ENCODE data around the gene ORC4. TPM values are rescaled to one million over a fixed set of nuclear protein-coding genes. Genes with fewer than 3 reads are reported as not detected.
"Not testable (repeated sequence)": the region's sequence is repeated elsewhere in the genome, so short reads cannot be mapped to it uniquely, and the experiment has no call there.

Gene ORC4
- total RNA-seq, 1 donor, result 71.4 TPM

DNA sequence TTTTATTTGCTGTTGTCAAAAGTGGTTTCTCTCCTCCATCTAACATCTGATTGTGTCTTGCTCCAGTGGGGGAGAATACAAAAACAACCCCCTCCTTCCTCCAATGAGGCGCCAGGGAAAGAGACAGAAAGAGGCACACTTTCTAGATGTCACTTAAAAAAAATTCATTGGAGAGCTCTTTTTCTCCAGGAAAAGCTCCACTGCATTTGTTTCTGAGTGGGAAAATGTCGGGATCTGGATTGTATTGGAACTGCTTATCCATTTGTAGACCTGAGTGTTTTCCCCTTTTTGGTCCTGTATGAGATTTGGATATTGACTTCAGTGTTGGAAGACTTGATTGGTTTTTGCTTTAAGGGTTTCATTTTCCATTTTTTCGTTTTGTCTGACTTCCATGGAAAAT is 1.3 kb upstream of the ORC4 start:
- TF ChIP-seq, protein P1, sequence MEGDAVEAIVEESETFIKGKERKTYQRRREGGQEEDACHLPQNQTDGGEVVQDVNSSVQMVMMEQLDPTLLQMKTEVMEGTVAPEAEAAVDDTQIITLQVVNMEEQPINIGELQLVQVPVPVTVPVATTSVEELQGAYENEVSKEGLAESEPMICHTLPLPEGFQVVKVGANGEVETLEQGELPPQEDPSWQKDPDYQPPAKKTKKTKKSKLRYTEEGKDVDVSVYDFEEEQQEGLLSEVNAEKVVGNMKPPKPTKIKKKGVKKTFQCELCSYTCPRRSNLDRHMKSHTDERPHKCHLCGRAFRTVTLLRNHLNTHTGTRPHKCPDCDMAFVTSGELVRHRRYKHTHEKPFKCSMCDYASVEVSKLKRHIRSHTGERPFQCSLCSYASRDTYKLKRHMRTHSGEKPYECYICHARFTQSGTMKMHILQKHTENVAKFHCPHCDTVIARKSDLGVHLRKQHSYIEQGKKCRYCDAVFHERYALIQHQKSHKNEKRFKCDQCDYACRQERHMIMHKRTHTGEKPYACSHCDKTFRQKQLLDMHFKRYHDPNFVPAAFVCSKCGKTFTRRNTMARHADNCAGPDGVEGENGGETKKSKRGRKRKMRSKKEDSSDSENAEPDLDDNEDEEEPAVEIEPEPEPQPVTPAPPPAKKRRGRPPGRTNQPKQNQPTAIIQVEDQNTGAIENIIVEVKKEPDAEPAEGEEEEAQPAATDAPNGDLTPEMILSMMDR (IDR thresholded peaks at IDR 0.05; ENCODE audit: insufficient read depth, low read length), result no peak
- H3K4me3 ChIP-seq (ENCODE audit: low read depth, low read length), result peak overlapping the region; percentile 89
- peak; percentile 9 for DNase-seq (ENCODE audit: low read depth)

DNA sequence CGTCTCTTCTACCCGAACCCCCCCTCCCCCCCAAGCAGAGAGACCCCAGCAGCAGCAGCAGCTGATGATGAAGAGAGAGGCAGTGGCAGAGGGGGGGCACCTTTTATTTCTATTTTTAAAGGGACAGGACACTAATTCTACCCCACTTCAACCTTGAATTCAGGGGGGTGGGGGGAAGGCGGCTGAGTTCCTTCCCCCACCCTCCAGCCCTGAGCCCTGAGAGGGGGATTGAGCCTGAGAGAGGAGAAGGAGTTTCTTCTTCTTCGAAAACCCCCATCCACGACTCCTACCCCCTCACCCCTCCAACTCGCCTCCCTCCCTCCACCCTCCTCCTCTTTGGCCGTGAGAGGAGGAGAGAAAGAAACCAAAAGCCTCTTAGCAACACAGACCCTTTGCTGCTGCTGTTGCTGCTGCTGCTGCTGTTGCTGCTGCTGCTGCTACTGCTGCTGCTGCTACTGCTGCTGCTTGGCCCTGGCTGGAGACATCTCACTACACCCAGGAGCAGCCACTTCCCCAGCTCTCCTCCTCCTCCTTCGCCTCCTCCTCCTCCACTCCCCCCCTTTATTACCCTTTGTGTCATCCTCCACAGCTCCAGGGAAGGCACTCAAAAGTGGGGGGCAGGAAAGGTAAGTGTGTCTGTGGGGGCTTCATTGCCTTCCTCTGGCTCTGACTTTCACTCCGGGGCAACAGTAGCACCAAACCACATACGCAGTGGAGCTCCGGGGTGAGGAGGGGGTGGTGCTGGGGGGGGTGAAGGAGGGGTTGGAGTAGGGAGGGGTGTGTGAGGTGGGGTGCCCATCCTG is 723 bp upstream of the ORC4 start, which contains the start of gene MBD5:
MBD5 (plus strand) TSS at position 33 of the 803 bp plus-strand sequence.
- TF ChIP-seq, protein P1 (IDR thresholded peaks at IDR 0.05; ENCODE audit: insufficient read depth, low read length), result no peak
- H3K4me3 ChIP-seq (ENCODE audit: low read depth, low read length), result peak within 1 kb of the TSS; percentile 89
- DNase-seq (ENCODE audit: low read depth), result peak; percentile 61

DNA sequence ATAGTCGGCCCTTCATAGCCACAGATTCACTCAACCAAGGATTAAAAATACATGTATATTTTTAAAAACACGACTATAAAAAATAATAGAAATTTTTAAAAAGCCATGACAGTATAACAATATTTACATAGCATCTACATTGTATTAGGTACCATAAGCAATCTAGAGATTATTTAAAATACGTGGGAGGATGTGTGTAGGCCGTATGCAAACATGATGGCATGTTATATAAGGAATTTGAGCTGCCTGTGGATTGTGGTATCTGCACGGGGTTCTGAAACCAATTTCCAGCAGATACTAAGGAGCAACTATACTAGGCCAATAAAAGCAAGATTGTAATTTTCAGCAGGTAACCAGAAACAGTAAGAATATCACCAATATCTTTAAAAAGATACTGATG is 5.9 kb downstream of the ORC4 start:
- TF ChIP-seq, protein P1 (IDR thresholded peaks at IDR 0.05; ENCODE audit: insufficient read depth, low read length), result no peak
- no peak overlapping the region for H3K4me3 ChIP-seq (ENCODE audit: low read depth, low read length)
- DNase-seq (ENCODE audit: low read depth), result no peak

DNA sequence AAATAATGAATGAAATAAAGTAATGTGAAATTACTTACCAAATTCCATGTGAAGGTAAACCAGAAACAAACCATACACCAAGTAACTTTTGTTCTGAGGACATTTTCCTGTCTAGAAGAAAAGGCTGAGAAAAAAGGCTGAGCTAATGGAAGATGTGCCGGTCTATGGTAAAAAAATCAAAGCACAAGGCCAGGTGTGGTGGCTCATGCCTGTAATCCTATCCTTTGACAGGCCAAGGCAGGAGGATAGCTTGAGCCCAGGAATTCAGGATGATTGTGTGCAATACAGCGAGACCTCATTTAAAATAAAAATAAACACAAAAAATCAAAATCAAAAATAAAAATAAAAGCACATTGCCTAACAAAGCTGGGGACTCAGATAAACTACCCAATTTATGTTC is 6.7 kb downstream of the ORC4 start:
- H3K4me3 ChIP-seq (ENCODE audit: low read depth, low read length), result no peak overlapping the region
- DNase-seq (ENCODE audit: low read depth), result no peak
- TF ChIP-seq, protein P1 (IDR thresholded peaks at IDR 0.05; ENCODE audit: insufficient read depth, low read length), result no peak

DNA sequence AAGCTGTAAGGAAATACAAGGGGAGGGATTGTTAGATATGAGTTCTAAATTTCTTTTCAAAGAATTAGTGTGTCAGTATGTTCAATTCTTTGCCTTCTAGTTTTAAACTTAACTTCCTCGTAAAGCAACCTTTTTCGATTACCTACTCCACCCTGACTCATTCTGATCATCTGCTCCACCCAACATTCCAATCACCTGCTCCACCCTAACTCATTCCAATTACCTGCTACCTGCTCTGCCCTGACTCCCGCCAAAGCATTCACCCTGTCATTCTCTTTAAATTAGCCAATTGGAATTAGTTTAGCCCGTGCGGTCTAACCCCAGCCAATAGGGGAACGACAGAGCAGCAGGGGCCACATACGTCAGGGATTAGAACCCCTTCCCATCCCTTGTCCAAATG is 12.1 kb downstream of the ORC4 start:
- DNase-seq (ENCODE audit: low read depth); H3K4me3 ChIP-seq (ENCODE audit: low read depth, low read length): not testable (repeated sequence)

DNA sequence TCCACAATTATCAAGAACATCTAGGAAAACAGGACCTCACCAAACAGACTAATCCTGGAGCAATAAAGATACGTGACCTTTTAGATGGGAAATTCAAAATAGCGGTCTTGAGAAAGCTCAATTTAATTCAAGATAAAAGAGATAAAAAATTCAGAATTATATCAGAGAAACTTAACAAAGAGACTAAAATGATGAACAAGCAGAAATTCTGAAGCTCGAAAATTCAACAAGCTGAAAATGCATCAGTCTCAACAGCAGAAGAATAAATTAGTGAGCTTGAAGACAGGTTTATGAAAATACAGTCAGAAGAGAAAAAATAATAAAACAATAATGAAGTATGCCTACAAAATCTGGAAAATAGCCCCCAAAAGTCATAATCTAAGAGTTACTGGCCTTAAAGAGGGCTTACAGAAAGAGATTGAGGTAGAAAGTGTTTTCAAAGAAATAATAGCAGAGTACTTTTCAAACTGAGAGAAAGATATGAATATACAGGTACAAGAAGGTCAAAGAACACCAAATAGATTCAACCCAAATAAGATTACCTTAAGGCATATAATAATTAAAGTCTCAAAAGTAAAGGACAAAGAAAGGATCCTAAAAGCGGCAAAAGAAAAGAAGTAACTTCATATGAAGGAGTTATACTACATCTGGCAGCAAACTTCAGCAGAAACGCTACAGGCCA is 13.2 kb downstream of the ORC4 start:
- TF ChIP-seq, protein P1 (IDR thresholded peaks at IDR 0.05; ENCODE audit: insufficient read depth, low read length), result no peak
- no peak overlapping the region for H3K4me3 ChIP-seq (ENCODE audit: low read depth, low read length)
- no peak for DNase-seq (ENCODE audit: low read depth)

DNA sequence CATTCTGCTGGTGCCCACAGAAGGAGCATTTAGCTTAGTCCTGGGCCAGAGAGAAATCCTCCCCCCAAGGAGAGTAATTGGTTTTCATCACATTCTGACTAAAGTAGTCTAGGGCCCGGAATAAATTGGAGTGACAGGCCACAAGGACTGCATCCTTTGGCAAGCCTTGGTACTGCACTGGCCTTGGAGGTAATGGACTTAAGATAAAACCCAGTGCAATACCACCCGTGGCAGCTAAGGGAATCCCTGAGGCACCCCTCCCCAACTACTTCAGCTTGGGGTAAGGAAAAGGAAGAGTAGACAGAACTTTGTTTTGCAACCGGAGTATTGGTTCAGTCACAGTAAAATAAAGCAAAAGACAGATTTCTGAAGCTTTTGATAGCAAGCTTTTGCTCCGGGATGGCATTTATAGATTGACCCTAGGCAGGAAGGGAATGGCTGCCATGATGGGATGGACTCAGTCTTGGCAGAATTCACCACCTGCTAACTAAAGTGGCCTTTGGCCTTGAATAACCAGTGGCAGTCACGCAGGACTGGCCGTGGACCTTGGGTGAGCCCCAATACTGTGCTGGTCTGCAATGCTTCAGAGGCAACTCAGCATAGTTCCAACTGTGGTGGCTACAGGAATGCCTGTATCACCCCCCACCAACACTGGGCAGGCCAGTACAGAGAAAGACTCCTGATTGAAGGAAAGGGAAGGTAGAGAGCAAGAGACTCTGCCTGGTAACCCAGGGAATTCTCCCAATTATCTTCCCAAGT is 14.1 kb downstream of the ORC4 start:
- no peak overlapping the region for H3K4me3 ChIP-seq (ENCODE audit: low read depth, low read length)
- TF ChIP-seq, protein P1 (IDR thresholded peaks at IDR 0.05; ENCODE audit: insufficient read depth, low read length), result no peak
- DNase-seq (ENCODE audit: low read depth), result no peak

DNA sequence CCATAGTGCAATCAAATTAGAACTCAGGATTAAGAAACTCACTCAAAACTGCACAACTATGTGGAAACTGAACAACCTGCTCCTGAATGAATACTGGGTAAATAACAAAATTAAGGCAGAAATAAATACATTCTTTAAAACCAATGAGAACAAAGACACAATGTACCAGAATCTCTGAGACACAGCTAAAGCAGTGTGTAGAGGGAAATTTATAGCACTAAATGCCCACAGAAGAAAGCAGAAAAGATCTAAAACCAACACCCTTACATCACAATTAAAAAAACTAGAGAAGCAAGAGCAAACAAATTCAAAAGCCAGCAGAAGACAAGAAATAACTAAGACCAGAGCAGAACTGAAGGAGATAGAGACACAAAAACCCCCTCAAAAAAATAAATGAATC is 18.1 kb downstream of the ORC4 start:
- not testable (repeated sequence) for H3K4me3 ChIP-seq (ENCODE audit: low read depth, low read length); DNase-seq (ENCODE audit: low read depth)

Data from fibroblast of the aortic adventitia (primary cell).